ENCODE results near the gene COX20. TPM values are rescaled to one million over a fixed set of nuclear protein-coding genes. Genes with fewer than 3 reads are reported as not detected.

The COX20 gene
- total RNA-seq, 1 donor = 19.7 TPM

DNA sequence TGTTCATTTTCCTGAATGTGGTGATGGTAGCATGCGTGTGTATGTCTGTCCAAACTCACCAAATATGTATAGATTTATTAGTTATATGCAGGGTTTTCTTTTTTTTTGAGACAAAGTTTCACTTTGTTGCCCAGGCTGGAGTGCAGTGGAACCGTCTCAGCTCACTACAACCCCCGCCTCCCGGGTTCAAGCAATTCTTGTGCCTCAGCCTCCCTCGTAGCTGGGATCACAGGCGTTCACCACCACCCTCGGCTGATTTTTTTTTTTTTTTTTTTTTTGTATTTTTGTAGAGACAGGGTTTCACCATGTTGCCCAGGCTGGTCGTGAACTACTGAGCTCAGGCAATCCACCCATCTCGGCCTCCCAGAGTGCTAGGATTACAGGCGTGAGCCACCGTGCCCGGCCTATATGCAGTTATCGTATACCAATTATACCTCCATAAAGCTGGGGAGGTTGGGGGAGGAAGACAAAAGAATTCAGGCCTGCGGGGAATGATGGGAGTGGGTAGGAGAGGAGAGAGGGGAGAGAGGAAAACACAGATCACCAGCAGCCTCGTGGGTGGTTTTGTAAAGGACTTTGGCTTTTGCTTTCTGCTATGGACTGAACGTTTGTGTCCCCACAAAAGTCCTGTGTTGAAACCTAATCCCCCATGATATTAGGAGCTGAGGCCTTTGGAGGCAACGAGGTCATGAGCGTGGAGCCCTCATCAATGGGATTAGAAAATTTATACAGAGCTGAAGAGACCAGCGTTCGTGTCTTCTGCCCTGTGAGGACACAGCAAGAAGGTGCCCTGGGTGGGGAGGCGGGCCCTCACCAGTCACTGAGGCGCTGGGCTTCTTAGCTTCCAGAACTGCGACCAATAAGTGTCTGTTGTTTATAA is 33.3 kb downstream of the COX20 start:
- Histone ChIP-seq H3K9me3 (ENCODE audit: low read depth, low read length) (no peaks in the 10 kb centered on the region), H3K4me1 (ENCODE audit: insufficient read depth, low read length) (peaks cover 8% of the 10 kb centered on the region), H3K27me3 (ENCODE audit: insufficient read depth, low read length) (no peaks in the 10 kb centered on the region), H3K4me3 (ENCODE audit: low read length) (no peak overlapping the region)

DNA sequence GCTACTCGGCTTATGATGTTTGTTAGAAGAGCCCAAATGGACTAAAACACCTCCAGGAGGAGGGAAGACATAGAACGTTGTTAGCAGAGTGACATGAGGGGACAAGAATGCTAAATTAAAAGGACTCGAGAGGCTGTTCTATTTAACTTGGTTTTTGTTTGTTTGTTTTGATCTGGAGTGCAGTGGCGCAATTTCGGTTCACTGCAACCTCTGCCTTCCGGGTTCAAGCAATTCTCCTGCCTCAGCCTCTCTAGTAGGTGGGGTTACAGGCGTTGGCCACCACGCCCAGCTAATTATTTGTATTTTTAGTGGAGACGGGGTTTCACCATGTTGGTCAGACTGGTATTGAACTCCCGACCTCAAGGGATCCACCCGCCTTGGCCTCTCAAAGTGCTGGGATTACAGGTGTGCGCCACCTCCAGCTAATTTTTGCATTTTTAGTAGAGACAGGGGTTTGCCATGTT is 33.9 kb downstream of the COX20 start:
- no peaks in the 10 kb centered on the region for H3K9me3 ChIP-seq (ENCODE audit: low read depth, low read length)

DNA sequence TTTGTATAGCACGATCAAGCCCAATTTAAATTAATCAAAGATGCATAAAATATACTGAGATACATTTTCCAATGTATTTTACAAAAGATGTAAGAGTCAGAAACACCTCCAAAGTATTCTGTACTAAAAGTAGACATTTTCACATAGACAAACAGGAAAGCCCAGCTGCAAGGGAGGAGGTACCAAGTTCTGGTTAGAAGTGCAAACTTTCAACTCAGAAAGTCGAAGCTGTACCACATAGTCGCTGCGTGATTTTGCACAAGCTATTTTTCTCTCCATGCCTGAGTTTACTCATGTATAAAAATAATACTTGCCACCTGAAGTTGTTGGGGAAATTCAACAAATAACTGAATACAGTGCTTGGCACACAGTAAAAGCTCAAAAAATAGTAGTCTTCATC is 34.5 kb downstream of the COX20 start:
- Histone ChIP-seq H3K27me3 (ENCODE audit: insufficient read depth, low read length) (no peaks in the 10 kb centered on the region), H3K9me3 (ENCODE audit: low read depth, low read length) (no peaks in the 10 kb centered on the region), H3K4me1 (ENCODE audit: insufficient read depth, low read length) (peaks cover 7% of the 10 kb centered on the region)

More for the DNA sequence above, 33.9 kb downstream of the COX20 start:
- Histone ChIP-seq H3K4me3 (ENCODE audit: low read length) (no peak overlapping the region), H3K27me3 (ENCODE audit: insufficient read depth, low read length) (no peaks in the 10 kb centered on the region), H3K4me1 (ENCODE audit: insufficient read depth, low read length) (peaks cover 8% of the 10 kb centered on the region)

DNA sequence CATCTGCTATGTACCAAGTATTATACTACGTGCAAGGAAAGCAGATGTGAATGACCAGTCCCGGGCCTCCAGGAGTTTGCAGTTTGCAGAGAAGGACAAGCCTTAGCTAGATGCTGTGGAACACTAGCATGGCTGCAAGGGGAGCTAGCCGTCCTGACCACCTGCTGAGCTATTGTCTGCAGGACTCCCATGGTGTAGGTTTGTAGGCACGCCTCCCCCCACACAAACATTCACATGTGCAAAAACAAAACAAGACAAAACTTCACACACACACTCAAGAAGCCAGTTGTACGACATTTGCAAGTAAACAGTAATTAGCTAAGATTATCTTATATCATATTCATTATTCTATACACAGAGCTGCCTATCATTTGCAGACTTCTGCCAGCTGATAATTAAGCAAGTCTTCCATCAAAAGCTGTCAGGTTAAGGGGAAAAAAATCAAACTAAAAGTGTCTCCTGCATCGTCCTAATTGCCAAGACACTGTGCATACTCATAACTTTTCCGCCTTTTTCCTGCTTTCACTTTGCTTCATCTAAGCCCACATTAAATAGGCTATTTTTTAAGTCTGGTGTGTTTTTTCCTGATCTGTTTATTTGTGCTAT is 39.6 kb downstream of the COX20 start:
- no peaks in the 10 kb centered on the region for H3K9me3 ChIP-seq (ENCODE audit: low read depth, low read length)
- no peaks in the 10 kb centered on the region for H3K27me3 ChIP-seq (ENCODE audit: insufficient read depth, low read length)
- H3K4me1 ChIP-seq (ENCODE audit: insufficient read depth, low read length) = no peaks in the 10 kb centered on the region
- no peak overlapping the region for H3K4me3 ChIP-seq (ENCODE audit: low read length)

More for the DNA sequence above, 34.5 kb downstream of the COX20 start:
- no peak overlapping the region for H3K4me3 ChIP-seq (ENCODE audit: low read length)

DNA sequence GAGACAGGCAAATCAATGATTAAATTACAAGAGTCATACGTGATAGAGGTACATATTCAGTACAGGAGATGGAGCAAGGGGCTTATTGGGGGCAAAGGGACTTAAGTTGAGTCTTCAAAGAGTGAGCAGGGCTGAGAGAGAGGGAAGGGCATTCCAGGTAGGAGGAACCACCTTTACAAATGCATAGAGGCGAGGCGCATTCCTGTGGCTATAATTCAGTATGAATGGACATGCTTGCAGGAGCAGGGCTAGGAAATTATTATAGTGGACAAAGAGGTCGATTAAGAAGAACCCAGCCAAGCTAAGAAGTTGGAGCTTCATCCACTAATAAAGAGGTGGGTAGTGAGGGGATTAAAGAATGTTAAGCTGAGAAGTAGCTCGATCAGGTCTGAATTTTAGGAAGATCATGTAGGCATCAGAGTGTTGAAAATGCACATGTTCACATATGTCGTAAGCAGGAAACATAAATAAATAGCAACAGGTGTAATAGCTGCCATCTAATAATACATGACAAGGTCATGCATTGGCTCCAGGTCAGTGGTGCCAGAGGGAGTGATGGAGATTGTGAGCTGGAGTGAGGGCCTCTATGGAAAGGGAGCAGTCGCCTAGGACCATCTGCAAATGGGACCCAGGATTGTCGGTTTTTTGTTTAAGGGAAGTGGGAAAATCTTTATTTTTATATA is 40.9 kb downstream of the COX20 start:
- Histone ChIP-seq H3K4me3 (ENCODE audit: low read length) (no peak overlapping the region), H3K4me1 (ENCODE audit: insufficient read depth, low read length) (no peaks in the 10 kb centered on the region), H3K27me3 (ENCODE audit: insufficient read depth, low read length) (no peaks in the 10 kb centered on the region), H3K9me3 (ENCODE audit: low read depth, low read length) (no peaks in the 10 kb centered on the region)

DNA sequence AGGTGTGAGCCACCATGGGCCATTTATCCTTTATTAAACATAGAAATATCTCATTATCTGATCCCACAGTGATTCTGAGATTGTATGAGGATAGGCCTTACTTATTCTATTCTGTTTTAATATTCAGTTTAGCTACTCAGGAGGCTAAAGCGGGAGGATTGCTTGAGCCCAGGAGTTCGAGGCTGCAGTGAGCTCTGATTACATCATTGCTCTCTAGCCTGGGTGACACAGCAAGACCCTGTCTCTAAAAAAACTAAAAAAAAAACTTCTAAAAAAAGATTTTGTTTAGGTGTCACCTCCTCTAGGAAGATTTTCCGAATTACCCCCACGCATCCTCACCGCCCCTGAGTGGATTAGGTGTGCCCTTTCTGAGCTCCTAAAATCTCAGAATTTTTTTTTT is 43.2 kb downstream of the COX20 start:
- Histone ChIP-seq H3K27me3 (ENCODE audit: insufficient read depth, low read length) (no peaks in the 10 kb centered on the region), H3K9me3 (ENCODE audit: low read depth, low read length) (no peaks in the 10 kb centered on the region), H3K4me1 (ENCODE audit: insufficient read depth, low read length) (no peaks in the 10 kb centered on the region), H3K4me3 (ENCODE audit: low read length) (no peak overlapping the region)

DNA sequence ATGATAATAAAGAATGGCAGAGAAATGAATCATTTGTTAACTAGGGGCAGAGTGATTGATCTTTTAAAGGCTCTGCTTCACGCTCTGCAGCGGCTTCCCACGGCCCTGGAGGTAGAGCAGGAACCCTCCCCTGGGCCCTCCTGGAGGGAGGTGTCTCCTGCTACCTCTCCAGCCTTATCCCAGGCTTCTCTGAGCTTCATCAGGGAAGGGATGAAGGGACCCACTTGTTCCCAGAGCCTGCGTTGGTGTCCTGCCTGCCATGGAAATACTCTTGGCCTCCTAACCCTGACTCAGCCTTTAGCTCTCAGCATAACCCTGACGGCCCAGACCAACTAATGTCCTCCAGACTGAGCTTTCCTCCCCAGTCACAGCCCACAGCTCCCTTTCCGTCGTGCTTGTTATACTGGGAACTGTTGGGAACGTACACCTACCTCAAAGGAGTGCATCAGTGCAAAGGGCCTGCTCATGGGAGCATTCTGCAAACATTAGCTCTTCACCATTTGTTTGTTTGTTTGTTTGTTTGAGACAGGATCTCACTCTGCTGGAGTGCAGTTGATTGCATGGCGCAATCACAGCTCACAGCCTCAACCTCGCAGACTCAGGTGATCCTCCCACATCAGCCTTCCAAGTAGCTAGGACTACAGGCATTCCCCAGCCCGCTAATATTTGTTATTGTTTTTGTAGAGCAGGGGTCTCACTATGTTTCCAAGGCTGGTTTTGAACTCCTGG is 46.3 kb downstream of the COX20 start:
- Histone ChIP-seq H3K4me3 (ENCODE audit: low read length) (no peak overlapping the region), H3K27me3 (ENCODE audit: insufficient read depth, low read length) (no peaks in the 10 kb centered on the region), H3K9me3 (ENCODE audit: low read depth, low read length) (no peaks in the 10 kb centered on the region), H3K4me1 (ENCODE audit: insufficient read depth, low read length) (no peaks in the 10 kb centered on the region)

DNA sequence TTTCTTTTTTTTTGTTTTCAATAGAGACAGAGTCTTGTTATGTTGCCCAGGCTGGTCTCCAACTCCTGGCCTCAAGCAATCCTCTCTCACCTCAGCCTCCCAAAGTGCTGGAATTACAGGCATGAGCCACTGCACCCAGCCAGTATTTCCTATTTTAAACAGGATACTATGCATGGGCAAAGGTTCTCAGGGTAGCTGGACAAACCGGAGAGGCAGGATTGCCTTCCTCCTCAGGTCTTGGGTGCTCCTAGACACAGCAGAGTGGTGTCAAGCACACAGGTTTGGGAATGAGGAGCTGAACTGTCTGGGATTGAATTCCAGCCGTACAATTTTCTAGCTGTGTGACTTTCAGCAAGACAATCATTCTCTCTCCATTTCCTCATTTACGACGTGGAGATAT is 51.8 kb downstream of the COX20 start:
- Histone ChIP-seq H3K9me3 (ENCODE audit: low read depth, low read length) (no peaks in the 10 kb centered on the region), H3K27me3 (ENCODE audit: insufficient read depth, low read length) (no peaks in the 10 kb centered on the region), H3K4me3 (ENCODE audit: low read length) (no peak overlapping the region), H3K4me1 (ENCODE audit: insufficient read depth, low read length) (no peaks in the 10 kb centered on the region)

DNA sequence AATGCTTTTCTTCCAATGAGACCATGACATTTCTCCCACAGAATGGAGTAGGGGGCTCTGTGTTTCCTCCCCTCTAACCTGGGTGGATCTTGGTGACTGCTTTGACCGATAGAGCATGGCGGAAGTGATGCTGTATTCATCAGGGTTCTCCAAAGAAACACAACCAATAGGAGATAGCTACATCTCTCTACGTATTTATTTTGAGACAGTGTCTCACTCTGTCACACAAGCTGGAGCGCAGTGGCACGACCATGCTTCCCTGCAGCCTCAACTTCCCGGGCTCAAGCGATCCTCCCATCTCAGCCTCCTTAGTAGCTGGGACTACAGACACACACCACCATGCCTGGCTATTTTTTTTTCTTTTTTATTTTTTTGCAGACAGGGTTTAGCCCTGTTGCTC is 58.4 kb downstream of the COX20 start:
- Histone ChIP-seq H3K9me3 (ENCODE audit: low read depth, low read length) (no peaks in the 10 kb centered on the region), H3K4me1 (ENCODE audit: insufficient read depth, low read length) (no peaks in the 10 kb centered on the region), H3K4me3 (ENCODE audit: low read length) (no peak overlapping the region), H3K27me3 (ENCODE audit: insufficient read depth, low read length) (no peaks in the 10 kb centered on the region)

Other genes with a start within 250 kb of the COX20 start
- 22.1 TPM for gene DESI2, start 182.5 kb upstream of the COX20 start, total RNA-seq
- 436 TPM for gene HNRNPU, start 28.9 kb downstream of the COX20 start, total RNA-seq